Right lobe of liver (tissue), 6 donors: ENCODE measurements around the gene HDAC9. TPM values are rescaled to one million over a fixed set of nuclear protein-coding genes. Genes with fewer than 3 reads are reported as not detected.

Source experiments
- ATAC-seq, 4 donors: fragments of 200-7000 bp; cut with Tn5 transposase; one replicate each; pipeline ENCODE4 v1.9.1; 2020; ENCODE audit warnings: mild to moderate bottlenecking in 4 of 4, moderate library complexity in 4 of 4
- DNase-seq, 3 donors: peaks; one replicate each; pipeline ENCODE4 v3.0.0-alpha.2; 2020
- H3K27ac ChIP-seq, 3 donors: fragments of 200-600 bp; one replicate each; pipeline ENCODE4 v1.8.0; 2022
- H3K27me3 ChIP-seq, 2 donors: fragments of 200-600 bp; one replicate each; pipeline ENCODE4 v1.8.0; 2022
- H3K36me3 ChIP-seq, 4 donors: fragments of 200-600 bp; sonication (generic) in 1 of 4; one replicate each; pipeline versions ENCODE4 v1.5.1 to v1.8.0; 2017 to 2022; ENCODE audit warnings: control low read depth in 1 of 4
- H3K4me1 ChIP-seq, 4 donors: fragments of 200-600 bp; sonication (generic) in 1 of 4; one replicate each; pipeline versions ENCODE4 v1.5.1 to v1.8.0; 2017 to 2022; ENCODE audit warnings: control low read depth in 1 of 4
- H3K4me3 ChIP-seq, 3 donors: fragments of 200-600 bp; one replicate each; pipeline ENCODE4 v1.8.0; 2022
- H3K9me3 ChIP-seq, 4 donors: fragments of 200-600 bp; sonication (generic) in 1 of 4; one replicate each; pipeline versions ENCODE4 v1.5.1 to v1.8.0; 2017 to 2022; ENCODE audit warnings: control low read depth in 1 of 4
- CTCF ChIP-seq, 4 donors: fragments of 200-600 bp in 3 of 4; fragments of 450-650 bp in 1 of 4; IDR thresholded peaks; one replicate each; pipeline versions ENCODE4 v1.5.1 to v1.8.0; 2016 to 2022; ENCODE audit warnings: antibody characterized with exemption in 4 of 4, mild to moderate bottlenecking in 2 of 4
- POLR2A ChIP-seq: fragments of 450-650 bp; IDR thresholded peaks from one replicate; pipeline ENCODE4 v1.6.1; 2017; ENCODE audit warnings: antibody characterized with exemption, mild to moderate bottlenecking
- WGBS: methylation state at CpG from one replicate; pipeline ENCODE4 v1.1.6; 2018; ENCODE audit warnings: low coverage, low lambda C conversion rate; ENCODE audit not compliant: insufficient coverage; ENCODE audit errors: missing lambda C conversion rate; 5-methylcytosine and 5-hydroxymethylcytosine counted together
- intact Hi-C, 2 donors: fragments of 100-400 bp; cut with DNase I; formaldehyde crosslinking; loops; one replicate each; pipeline versions ENCODE4 v1.11.2 to v1.14.1; 2022
- total RNA-seq, 6 experiments: library from RNA; depleted of rRNA in 2 of 6; stranded (reverse); fragments of >200 nt in 2 of 6; fragmentation: NEBNext Ultra II Directional in 3 of 6; extraction: Animal tissue kit (Norgen Biotek cat#: 25700) in 3 of 6; gene quantifications; one replicate each; pipeline versions ENCODE4 v1.1.0 to v1.2.4, GENCODE V29; 2016 to 2023
- donor health status: DM: no; HTN: yes; CAD: no.
- donor health status: DM: no; HTN: no; CAD: no.
- donor health status: DM: no; HTN: no; CAD: no.
- donor health status: DM: no; HTN: yes; CAD: no.
- donor health status: DM: no; HTN: yes; CAD: no.

Gene HDAC9
- total RNA-seq, 6 experiments from 2014 or later = 1.0 to 4.1 (median 2.5) TPM

DNA sequence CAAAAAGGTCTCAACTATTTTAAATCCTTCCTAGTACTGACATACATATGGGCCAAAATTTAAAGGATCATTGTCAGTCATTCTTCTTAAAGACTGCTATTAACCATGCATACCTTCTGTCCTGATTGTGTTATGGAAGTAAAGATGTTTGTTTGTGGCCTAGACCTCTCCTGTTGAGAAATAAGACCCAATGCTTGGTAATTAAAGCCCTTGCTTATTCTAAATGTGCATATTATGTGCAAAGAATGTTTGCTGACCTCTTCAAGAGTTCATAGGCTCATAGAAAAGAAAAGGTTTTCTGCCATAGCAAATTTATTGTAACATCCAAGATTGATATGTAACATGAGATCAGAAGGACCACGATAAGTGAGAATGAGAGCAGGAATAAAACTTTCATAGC is 476.3 kb downstream of the HDAC9 start:
- 63% methylated on average over 1 of the region's 1 CpG for WGBS

GRCh38 chr7:18974803-18975202 is 479.3 kb downstream of the HDAC9 start:
- no peak overlapping the region for H3K4me3 ChIP-seq
- no peaks in the 10 kb centered on the region for H3K27me3 ChIP-seq
- no CpG with 5 or more reads among the region's 1 CpG for WGBS
- no peak overlapping the region for H3K27ac ChIP-seq
- ATAC-seq (no peak), DNase-seq (no peak)
- H3K9me3 ChIP-seq = no peaks in the 10 kb centered on the region
- intact Hi-C loops = no loop called here
- H3K36me3 ChIP-seq = no peaks in the 10 kb centered on the region
- no peaks in the 10 kb centered on the region for H3K4me1 ChIP-seq
- no peak for TF ChIP-seq POLR2A
- TF ChIP-seq CTCF (IDR thresholded peaks at IDR 0.05) = no peak

More for the DNA sequence above, 476.3 kb downstream of the HDAC9 start:
- Histone ChIP-seq H3K9me3 (no peaks in the 10 kb centered on the region), H3K27ac (no peak overlapping the region), H3K4me1 (no peaks in the 10 kb centered on the region), H3K27me3 (no peaks in the 10 kb centered on the region), H3K4me3 (no peak overlapping the region), H3K36me3 (no peaks in the 10 kb centered on the region)
- ATAC-seq (no peak), DNase-seq (no peak)
- intact Hi-C loops = no loop called here
- no peak for TF ChIP-seq CTCF (IDR thresholded peaks at IDR 0.05)
- TF ChIP-seq POLR2A = no peak

DNA sequence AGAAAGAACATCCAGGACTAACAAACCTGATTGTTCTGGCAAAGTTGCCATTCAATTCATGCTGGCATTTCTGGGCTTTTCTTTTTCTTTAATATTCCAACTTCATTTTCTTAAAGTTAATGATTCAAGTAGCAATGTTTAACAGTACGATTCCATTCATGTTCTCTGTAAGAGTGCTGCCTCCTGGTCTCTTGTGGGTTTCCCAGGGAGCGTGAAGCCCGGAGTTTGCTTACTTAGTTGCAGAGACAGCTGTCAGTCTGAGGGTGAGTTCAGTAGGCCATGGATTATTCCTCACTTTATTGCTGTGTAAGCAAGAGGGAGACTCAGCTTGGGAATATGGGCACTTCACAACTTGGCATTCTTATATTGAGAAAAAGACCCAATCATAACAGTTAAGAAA is 479.7 kb downstream of the HDAC9 start:
- Histone ChIP-seq H3K4me3 (no peak overlapping the region), H3K27ac (no peak overlapping the region), H3K27me3 (no peaks in the 10 kb centered on the region), H3K36me3 (no peaks in the 10 kb centered on the region), H3K4me1 (no peaks in the 10 kb centered on the region), H3K9me3 (no peaks in the 10 kb centered on the region)
- no peak for DNase-seq
- WGBS = 36% methylated on average over 3 of the region's 3 CpGs
- intact Hi-C loops = no loop called here
- TF ChIP-seq POLR2A (no peak), CTCF (IDR thresholded peaks at IDR 0.05) (no peak)
- no peak for ATAC-seq

DNA sequence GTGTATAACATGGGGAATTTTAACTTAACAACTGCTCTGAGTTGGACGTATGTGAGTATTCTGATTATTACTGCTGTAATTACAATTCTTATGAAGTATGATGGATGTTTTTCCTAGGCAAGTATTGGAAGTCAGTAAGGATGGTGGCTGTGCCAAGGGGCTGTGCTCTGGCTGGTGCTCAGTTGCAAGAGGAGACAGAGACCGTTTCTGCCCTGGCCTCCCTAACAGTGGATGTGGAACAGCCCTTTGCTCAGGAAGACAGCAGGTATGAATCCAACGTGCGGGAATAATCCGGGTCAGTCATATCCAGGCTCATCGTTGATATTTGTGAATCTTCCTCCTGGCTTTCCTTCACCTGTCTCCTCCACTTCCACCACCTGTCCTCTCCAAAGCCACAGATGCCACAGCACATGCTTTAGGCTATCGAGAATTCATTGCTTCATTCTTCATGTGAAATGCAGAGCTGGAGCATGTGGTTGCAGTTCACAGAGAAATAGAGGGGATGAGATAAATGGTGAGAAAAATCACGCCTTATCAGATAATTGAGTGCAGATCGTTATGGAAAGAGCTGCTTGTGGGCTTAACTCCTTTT is 480.2 kb downstream of the HDAC9 start:
- H3K36me3 ChIP-seq = no peaks in the 10 kb centered on the region
- no peaks in the 10 kb centered on the region for H3K9me3 ChIP-seq
- no peaks in the 10 kb centered on the region for H3K4me1 ChIP-seq
- H3K4me3 ChIP-seq = no peak overlapping the region
- 48% methylated on average over 9 of the region's 9 CpGs for WGBS
- ATAC-seq = no peak
- no peak for DNase-seq
- intact Hi-C loops = no loop called here
- no peak overlapping the region for H3K27ac ChIP-seq
- TF ChIP-seq POLR2A = no peak
- no peaks in the 10 kb centered on the region for H3K27me3 ChIP-seq

- Histone ChIP-seq H3K36me3 (no peaks in the 10 kb centered on the region), H3K4me3 (no peak overlapping the region), H3K9me3 (no peaks in the 10 kb centered on the region), H3K4me1 (no peaks in the 10 kb centered on the region), H3K27ac (no peak overlapping the region), H3K27me3 (no peaks in the 10 kb centered on the region)
- DNase-seq (no peak), ATAC-seq (no peak)
- intact Hi-C loops = no loop called here
- WGBS = 43% methylated on average over 6 of the region's 6 CpGs
- TF ChIP-seq POLR2A = no peak
- no peak for TF ChIP-seq CTCF (IDR thresholded peaks at IDR 0.05)
Measured at GRCh38 chr7:18976715-18977471, 481.3 kb downstream of the HDAC9 start.
